ENCODE results near the gene C3orf80. TPM values are rescaled to one million over a fixed set of nuclear protein-coding genes. Genes with fewer than 3 reads are reported as not detected.
A peak's percentile ranks its signal among the peaks of the same experiment; 100 is the strongest.

Gene C3orf80
- total RNA-seq, 1 donor from 2014 or later = 1.2 TPM

DNA sequence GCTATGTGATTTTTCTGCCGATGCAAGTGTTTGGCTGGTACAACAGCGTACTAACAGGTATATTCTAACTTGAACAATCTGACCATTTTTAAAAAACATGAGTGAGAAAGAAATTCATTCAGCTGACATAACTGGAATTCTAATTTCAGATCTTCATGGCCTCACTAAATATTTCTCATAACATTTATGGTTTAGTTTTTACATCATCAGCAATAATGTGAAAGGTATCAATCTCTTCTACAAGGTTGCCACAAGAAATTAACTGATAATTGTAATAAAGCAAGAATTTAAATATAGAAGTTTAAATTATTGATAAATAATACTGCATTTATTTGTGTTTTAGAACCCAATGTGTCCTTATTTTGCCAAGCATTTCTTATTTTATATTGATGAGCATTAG lies 5.2 kb upstream of the C3orf80 start:
- Histone ChIP-seq H3K27me3 (ENCODE audit: control insufficient read depth, insufficient read depth, low read length) (peaks cover 12% of the 10 kb centered on the region), H3K36me3 (ENCODE audit: control insufficient read depth, insufficient read depth, low read length) (no peaks in the 10 kb centered on the region), H3K4me3 (ENCODE audit: low read depth, low read length) (no peak overlapping the region)
- TF ChIP-seq, protein P1, sequence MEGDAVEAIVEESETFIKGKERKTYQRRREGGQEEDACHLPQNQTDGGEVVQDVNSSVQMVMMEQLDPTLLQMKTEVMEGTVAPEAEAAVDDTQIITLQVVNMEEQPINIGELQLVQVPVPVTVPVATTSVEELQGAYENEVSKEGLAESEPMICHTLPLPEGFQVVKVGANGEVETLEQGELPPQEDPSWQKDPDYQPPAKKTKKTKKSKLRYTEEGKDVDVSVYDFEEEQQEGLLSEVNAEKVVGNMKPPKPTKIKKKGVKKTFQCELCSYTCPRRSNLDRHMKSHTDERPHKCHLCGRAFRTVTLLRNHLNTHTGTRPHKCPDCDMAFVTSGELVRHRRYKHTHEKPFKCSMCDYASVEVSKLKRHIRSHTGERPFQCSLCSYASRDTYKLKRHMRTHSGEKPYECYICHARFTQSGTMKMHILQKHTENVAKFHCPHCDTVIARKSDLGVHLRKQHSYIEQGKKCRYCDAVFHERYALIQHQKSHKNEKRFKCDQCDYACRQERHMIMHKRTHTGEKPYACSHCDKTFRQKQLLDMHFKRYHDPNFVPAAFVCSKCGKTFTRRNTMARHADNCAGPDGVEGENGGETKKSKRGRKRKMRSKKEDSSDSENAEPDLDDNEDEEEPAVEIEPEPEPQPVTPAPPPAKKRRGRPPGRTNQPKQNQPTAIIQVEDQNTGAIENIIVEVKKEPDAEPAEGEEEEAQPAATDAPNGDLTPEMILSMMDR (IDR thresholded peaks at IDR 0.05; ENCODE audit: insufficient read depth, low read length, poor library complexity, severe bottlenecking) = no peak
- DNase-seq (ENCODE audit: low read depth) = no peak

DNA sequence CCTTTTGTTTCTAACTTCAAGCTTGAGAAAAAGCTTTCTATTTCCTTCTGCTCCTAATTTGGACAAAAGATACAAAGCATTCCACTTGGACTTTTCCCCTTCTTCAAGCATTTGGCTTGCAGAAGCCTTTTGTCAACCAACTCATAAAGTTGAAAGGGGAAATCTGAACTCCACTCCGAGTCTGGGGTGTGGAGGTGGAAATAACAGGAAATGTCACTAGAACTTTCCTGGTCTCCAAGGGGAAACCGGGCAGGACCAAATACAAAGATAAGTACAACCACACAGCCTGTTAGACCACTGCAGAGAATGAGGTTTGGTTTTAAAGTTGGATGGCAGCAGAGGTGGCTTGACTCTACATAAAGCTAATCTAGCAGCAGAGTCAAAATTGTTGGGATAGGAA lies 4.2 kb upstream of the C3orf80 start:
- Histone ChIP-seq H3K36me3 (ENCODE audit: control insufficient read depth, insufficient read depth, low read length) (no peaks in the 10 kb centered on the region), H3K27me3 (ENCODE audit: control insufficient read depth, insufficient read depth, low read length) (peaks cover 20% of the 10 kb centered on the region), H3K4me3 (ENCODE audit: low read depth, low read length) (no peak overlapping the region)
- TF ChIP-seq, protein P1 (IDR thresholded peaks at IDR 0.05; ENCODE audit: insufficient read depth, low read length, poor library complexity, severe bottlenecking) = no peak
- no peak for DNase-seq (ENCODE audit: low read depth)

DNA sequence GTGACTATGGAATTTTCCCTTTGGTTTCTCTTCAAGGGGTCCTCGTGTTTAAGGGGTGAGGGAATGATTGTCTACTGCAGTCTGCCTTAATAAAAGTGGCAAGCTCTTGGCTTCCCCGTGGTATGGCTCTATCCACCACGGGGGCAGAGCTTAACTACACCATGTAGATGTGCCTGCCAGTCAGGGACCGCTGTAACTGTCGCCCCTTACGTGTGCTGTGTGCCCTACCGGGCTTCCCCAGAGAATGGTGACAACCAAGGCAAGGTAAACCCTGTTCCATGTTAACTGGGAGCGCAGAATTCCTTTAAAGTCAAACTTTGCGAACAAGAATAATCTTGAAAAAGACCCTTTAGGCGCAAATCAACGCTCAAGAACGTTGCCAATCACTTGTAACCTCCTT lies 966 bp upstream of the C3orf80 start:
- no peak overlapping the region for H3K4me3 ChIP-seq (ENCODE audit: low read depth, low read length)
- DNase-seq (ENCODE audit: low read depth) = no peak
- peaks cover 31% of the 10 kb centered on the region for H3K27me3 ChIP-seq (ENCODE audit: control insufficient read depth, insufficient read depth, low read length)
- no peaks in the 10 kb centered on the region for H3K36me3 ChIP-seq (ENCODE audit: control insufficient read depth, insufficient read depth, low read length)
- TF ChIP-seq, protein P1 (IDR thresholded peaks at IDR 0.05; ENCODE audit: insufficient read depth, low read length, poor library complexity, severe bottlenecking) = no peak

DNA sequence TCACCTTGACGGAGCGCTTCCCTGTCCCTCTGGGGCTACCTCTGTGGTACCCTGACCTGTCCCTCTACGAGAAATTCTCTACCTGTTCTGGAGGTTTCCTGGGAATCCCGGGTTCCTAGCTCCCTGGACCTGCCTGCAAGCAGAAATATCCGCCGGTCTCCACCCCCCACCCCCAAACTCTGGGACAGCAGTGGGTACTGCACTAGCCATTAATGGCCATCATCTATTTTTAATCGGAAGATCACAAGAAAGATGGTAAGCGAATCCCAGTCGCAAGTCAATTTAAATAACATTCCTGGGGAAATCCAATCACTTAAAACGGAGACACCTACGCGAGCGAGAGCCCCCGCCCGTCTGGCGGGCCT lies 429 bp upstream of the C3orf80 start:
- Histone ChIP-seq H3K4me3 (ENCODE audit: low read depth, low read length) (peak overlapping the region; percentile 48), H3K36me3 (ENCODE audit: control insufficient read depth, insufficient read depth, low read length) (no peaks in the 10 kb centered on the region), H3K27me3 (ENCODE audit: control insufficient read depth, insufficient read depth, low read length) (peaks cover 31% of the 10 kb centered on the region)
- TF ChIP-seq, protein P1 (IDR thresholded peaks at IDR 0.05; ENCODE audit: insufficient read depth, low read length, poor library complexity, severe bottlenecking) = no peak
- DNase-seq (ENCODE audit: low read depth) = no peak

DNA sequence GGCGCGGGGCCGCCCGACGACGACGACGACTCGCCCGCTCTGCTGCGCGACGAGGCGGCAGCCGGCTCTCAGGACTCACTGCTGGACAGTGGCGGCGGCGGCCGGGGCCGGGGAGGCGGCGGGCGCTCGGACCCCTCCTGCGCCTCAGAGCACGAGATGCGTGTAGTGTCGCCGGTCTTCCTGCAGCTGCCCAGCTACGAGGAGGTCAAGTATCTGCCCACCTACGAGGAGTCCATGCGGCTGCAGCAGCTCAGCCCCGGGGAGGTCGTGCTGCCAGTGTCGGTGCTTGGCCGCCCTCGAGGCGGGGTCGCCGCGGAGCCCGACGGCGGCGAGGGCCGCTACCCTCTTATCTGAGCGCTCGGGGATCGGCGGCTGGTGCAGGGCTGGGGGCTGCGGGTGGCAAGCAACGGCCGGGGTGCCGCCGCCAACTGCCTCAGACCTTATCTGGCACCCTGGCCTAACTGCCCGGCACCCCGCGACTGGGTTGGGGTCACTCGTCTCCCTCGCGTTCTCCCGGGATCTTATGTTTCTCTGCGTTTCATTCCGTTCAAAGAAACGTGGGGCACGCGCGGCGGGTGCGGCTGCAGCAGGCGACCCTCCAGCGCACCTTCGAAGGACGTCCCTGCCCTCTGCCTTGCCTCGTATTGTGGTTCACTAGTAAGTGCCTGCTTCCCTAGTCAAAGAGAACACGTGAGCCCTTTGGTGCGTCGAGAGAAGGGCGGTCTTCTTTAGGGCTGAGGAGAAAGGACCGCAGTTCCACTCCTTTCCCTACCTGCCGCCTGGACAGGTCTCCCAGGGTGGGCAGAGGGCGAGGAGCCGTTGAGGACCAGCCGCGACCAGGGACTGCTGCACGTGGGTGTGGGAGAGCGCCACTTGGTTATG lies 1.0 kb downstream of the C3orf80 start:
- H3K36me3 ChIP-seq (ENCODE audit: control insufficient read depth, insufficient read depth, low read length) = no peaks in the 10 kb centered on the region
- peaks cover 31% of the 10 kb centered on the region for H3K27me3 ChIP-seq (ENCODE audit: control insufficient read depth, insufficient read depth, low read length)
- peak overlapping the region; percentile 48 for H3K4me3 ChIP-seq (ENCODE audit: low read depth, low read length)
- DNase-seq (ENCODE audit: low read depth) = no peak
- TF ChIP-seq, protein P1 (IDR thresholded peaks at IDR 0.05; ENCODE audit: insufficient read depth, low read length, poor library complexity, severe bottlenecking) = no peak

DNA sequence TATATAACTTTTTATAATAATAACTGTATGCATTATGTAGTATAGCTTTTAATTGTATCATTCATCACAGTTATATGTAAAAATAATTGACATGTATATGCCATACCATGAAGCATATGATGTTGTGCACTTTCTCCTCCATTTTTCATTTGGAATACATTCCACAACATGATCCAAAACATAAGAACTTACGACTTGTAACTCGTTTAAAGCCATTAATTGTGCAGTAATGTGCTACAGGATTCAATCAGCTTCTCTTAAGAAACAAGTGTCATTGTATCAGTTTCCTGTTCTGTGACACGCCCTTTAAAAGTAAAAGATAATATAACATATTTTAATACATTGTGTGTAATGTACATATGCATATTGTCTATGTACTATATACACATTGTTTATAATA lies 2.2 kb downstream of the C3orf80 start:
- TF ChIP-seq, protein P1 (IDR thresholded peaks at IDR 0.05; ENCODE audit: insufficient read depth, low read length, poor library complexity, severe bottlenecking) = no peak
- Histone ChIP-seq H3K27me3 (ENCODE audit: control insufficient read depth, insufficient read depth, low read length) (peaks cover 31% of the 10 kb centered on the region), H3K36me3 (ENCODE audit: control insufficient read depth, insufficient read depth, low read length) (no peaks in the 10 kb centered on the region), H3K4me3 (ENCODE audit: low read depth, low read length) (no peak overlapping the region)
- no peak for DNase-seq (ENCODE audit: low read depth)

Data from kidney epithelial cell (primary cell).